ENCODE results near the gene LRRC40.
"Not testable (repeated sequence)": the region's sequence is repeated elsewhere in the genome, so short reads cannot be mapped to it uniquely, and the experiment has no call there.

- TF ChIP-seq CTCF (conservative IDR thresholded peaks at IDR 0.05; ENCODE audit: low read depth, low read length); EZH2 (IDR thresholded peaks at IDR 0.05; ENCODE audit: borderline replicate concordance, low read depth, low read length, poor library complexity, severe bottlenecking): not testable (repeated sequence)
Observed at GRCh38 chr1:70185181-70185580, 20.2 kb downstream of the LRRC40 start.

All from A673 (cell line).